ENCODE data around the gene COX4I1.

- TF ChIP-seq CTCF (IDR thresholded peaks at IDR 0.05): no peak
- no peak for TF ChIP-seq POLR2A (IDR thresholded peaks at IDR 0.05)
These were observed 28.7 kb downstream of the COX4I1 start for GRCh38 chr16:85828166-85828565.

Data from thyroid gland (tissue), 4 donors.